Neuron (in vitro differentiated cells): ENCODE measurements around the gene ADGRA1.

Experiments used
- H2AFZ ChIP-seq: one replicate; pipeline ENCODE4 v1.6.1; 2013; ENCODE audit warnings: low read depth, mild to moderate bottlenecking, inconsistent platforms, low read length, moderate library complexity
- H3K27me3 ChIP-seq: one replicate; pipeline ENCODE4 v1.6.1; 2013; ENCODE audit warnings: low read length; ENCODE audit not compliant: insufficient read depth
- H3K36me3 ChIP-seq: one replicate; pipeline ENCODE4 v1.6.1; 2013; ENCODE audit warnings: low read length; ENCODE audit not compliant: insufficient read depth
- H3K4me1 ChIP-seq: one replicate; pipeline ENCODE4 v1.6.1; 2013; ENCODE audit warnings: low read length; ENCODE audit not compliant: insufficient read depth
- H3K4me3 ChIP-seq: 2 replicates; pipeline ENCODE4 v1.5.1; 2013; ENCODE audit warnings: mild to moderate bottlenecking, low read length, moderate library complexity
- H3K9me3 ChIP-seq: one replicate; pipeline ENCODE4 v1.6.1; 2013; ENCODE audit warnings: low read length

ADGRA1 gene

GRCh38 chr10:133154996-133155778, 67.5 kb downstream of the ADGRA1 start:
- Histone ChIP-seq H2AFZ (no peak overlapping the region), H3K36me3 (no peaks in the 10 kb centered on the region), H3K4me1 (peaks cover 12% of the 10 kb centered on the region), H3K27me3 (peaks cover 5% of the 10 kb centered on the region), H3K4me3 (no peak overlapping the region), H3K9me3 (peaks cover 2% of the 10 kb centered on the region)

- no peaks in the 10 kb centered on the region for H3K36me3 ChIP-seq
- no peak overlapping the region for H2AFZ ChIP-seq
- H3K9me3 ChIP-seq, result peaks cover 2% of the 10 kb centered on the region
- peaks cover 5% of the 10 kb centered on the region for H3K27me3 ChIP-seq
- peaks cover 20% of the 10 kb centered on the region for H3K4me1 ChIP-seq
- no peak overlapping the region for H3K4me3 ChIP-seq
These were observed 69.2 kb downstream of the ADGRA1 start for GRCh38 chr10:133156674-133157579.

- Histone ChIP-seq H2AFZ (no peak overlapping the region), H3K4me1 (peaks cover 14% of the 10 kb centered on the region), H3K9me3 (peaks cover 2% of the 10 kb centered on the region), H3K36me3 (no peaks in the 10 kb centered on the region), H3K27me3 (peaks cover 5% of the 10 kb centered on the region), H3K4me3 (no peak overlapping the region)
These were observed 70.1 kb downstream of the ADGRA1 start for GRCh38 chr10:133157662-133158436.

GRCh38 chr10:133158437-133158755, 70.7 kb downstream of the ADGRA1 start:
- Histone ChIP-seq H3K27me3 (peaks cover 5% of the 10 kb centered on the region), H3K4me3 (no peak overlapping the region)

GRCh38 chr10:133158756-133159610, 71.3 kb downstream of the ADGRA1 start:
- H3K27me3 ChIP-seq, result peaks cover 5% of the 10 kb centered on the region
- H3K4me3 ChIP-seq, result no peak overlapping the region
- peaks cover 14% of the 10 kb centered on the region for H3K4me1 ChIP-seq
- peaks cover 2% of the 10 kb centered on the region for H3K9me3 ChIP-seq
- no peak overlapping the region for H2AFZ ChIP-seq
- H3K36me3 ChIP-seq, result no peaks in the 10 kb centered on the region

More at GRCh38 chr10:133158437-133158755, 70.7 kb downstream of the ADGRA1 start:
- peaks cover 14% of the 10 kb centered on the region for H3K4me1 ChIP-seq
- H3K9me3 ChIP-seq, result peaks cover 2% of the 10 kb centered on the region
- no peak overlapping the region for H2AFZ ChIP-seq
- no peaks in the 10 kb centered on the region for H3K36me3 ChIP-seq

- H3K4me3 ChIP-seq, result no peak overlapping the region
- no peak overlapping the region for H2AFZ ChIP-seq
- peaks cover 5% of the 10 kb centered on the region for H3K27me3 ChIP-seq
These were observed 71.9 kb downstream of the ADGRA1 start for GRCh38 chr10:133159611-133159949.

GRCh38 chr10:133159950-133160825, 72.5 kb downstream of the ADGRA1 start, which contains the start of gene KNDC1:
Gene KNDC1, plus strand, starts transcription at chr10:133160219. Its CDS starts 249 bp downstream, at chr10:133160468.
- H2AFZ ChIP-seq, result peak within 1 kb of the TSS; percentile 83
- peaks cover 5% of the 10 kb centered on the region for H3K27me3 ChIP-seq
- peaks cover 2% of the 10 kb centered on the region for H3K9me3 ChIP-seq
- peaks cover 14% of the 10 kb centered on the region for H3K4me1 ChIP-seq
- peak within 1 kb of the TSS; percentile 76 for H3K4me3 ChIP-seq
- H3K36me3 ChIP-seq, result no peaks in the 10 kb centered on the region

More at GRCh38 chr10:133159611-133159949, 71.9 kb downstream of the ADGRA1 start:
- Histone ChIP-seq H3K36me3 (no peaks in the 10 kb centered on the region), H3K4me1 (peaks cover 14% of the 10 kb centered on the region), H3K9me3 (peaks cover 2% of the 10 kb centered on the region)

- Histone ChIP-seq H3K27me3 (peaks cover 5% of the 10 kb centered on the region), H3K36me3 (no peaks in the 10 kb centered on the region), H3K4me3 (peak overlapping the region; percentile 76), H3K9me3 (peaks cover 2% of the 10 kb centered on the region), H3K4me1 (peaks cover 14% of the 10 kb centered on the region), H2AFZ (peak overlapping the region; percentile 83)
These were observed 73.2 kb downstream of the ADGRA1 start for GRCh38 chr10:133160826-133161471.

- H3K36me3 ChIP-seq, result no peaks in the 10 kb centered on the region
- H3K4me3 ChIP-seq, result peak overlapping the region; percentile 76
- peaks cover 5% of the 10 kb centered on the region for H3K27me3 ChIP-seq
- H3K4me1 ChIP-seq, result peaks cover 14% of the 10 kb centered on the region
- H2AFZ ChIP-seq, result no peak overlapping the region
- H3K9me3 ChIP-seq, result peaks cover 2% of the 10 kb centered on the region
These were observed 73.9 kb downstream of the ADGRA1 start for GRCh38 chr10:133161486-133162109.

- H3K36me3 ChIP-seq, result no peaks in the 10 kb centered on the region
- peaks cover 14% of the 10 kb centered on the region for H3K4me1 ChIP-seq
- peaks cover 5% of the 10 kb centered on the region for H3K27me3 ChIP-seq
- H2AFZ ChIP-seq, result no peak overlapping the region
- no peak overlapping the region for H3K4me3 ChIP-seq
- no peaks in the 10 kb centered on the region for H3K9me3 ChIP-seq
These were observed 74.6 kb downstream of the ADGRA1 start for GRCh38 chr10:133162178-133162909.
